Activated T-cell treated with anti-CD3 and anti-CD28 coated beads for 1 hour (primary cell): ENCODE measurements around the gene AXIN1.
"Not testable (repeated sequence)": the region's sequence is repeated elsewhere in the genome, so short reads cannot be mapped to it uniquely, and the experiment has no call there.

Experiments used
- DNase-seq: peaks from one replicate; pipeline ENCODE4 v3.0.0-alpha.2; 2020; ENCODE audit warnings: low read depth

AXIN1 gene

GRCh38 chr16:283033-283805 lies 69.3 kb downstream of the AXIN1 start, which contains the start of gene PDIA2:
Gene PDIA2 (plus strand): TSS chr16:283164. CDS start chr16:283170, 6 bp downstream.
- no peak for DNase-seq

GRCh38 chr16:282491-282890 lies 70.0 kb downstream of the AXIN1 start:
- no peak for DNase-seq

GRCh38 chr16:281660-282255 lies 70.8 kb downstream of the AXIN1 start:
- DNase-seq, result no peak

- DNase-seq, result no peak
Measured at GRCh38 chr16:280991-281659, 71.4 kb downstream of the AXIN1 start.

- no peak for DNase-seq
Measured at GRCh38 chr16:280552-280951, 72.0 kb downstream of the AXIN1 start, which contains the start of gene ARHGDIG. Gene ARHGDIG (plus strand): TSS chr16:280591. CDS start chr16:280681, 90 bp downstream.

GRCh38 chr16:280005-280460 lies 72.5 kb downstream of the AXIN1 start:
- no peak for DNase-seq

GRCh38 chr16:279531-279930 lies 73.0 kb downstream of the AXIN1 start:
- no peak for DNase-seq

- DNase-seq, result no peak
Measured at GRCh38 chr16:278863-279366, 73.6 kb downstream of the AXIN1 start.

GRCh38 chr16:276426-277077 lies 76.0 kb downstream of the AXIN1 start:
- DNase-seq, result no peak

GRCh38 chr16:275786-276232 lies 76.7 kb downstream of the AXIN1 start, which contains the start of gene RGS11:
Gene RGS11 (minus strand): TSS chr16:275944. CDS start chr16:275911, 33 bp downstream.
- DNase-seq, result no peak

GRCh38 chr16:275041-275641 lies 77.4 kb downstream of the AXIN1 start:
- no peak for DNase-seq

GRCh38 chr16:273547-274421 lies 78.7 kb downstream of the AXIN1 start:
- no peak for DNase-seq

- DNase-seq, result no peak
Measured at GRCh38 chr16:272633-273546, 79.6 kb downstream of the AXIN1 start.

GRCh38 chr16:270381-271255 lies 81.9 kb downstream of the AXIN1 start:
- no peak for DNase-seq

GRCh38 chr16:269061-269796 lies 83.3 kb downstream of the AXIN1 start:
- no peak for DNase-seq

GRCh38 chr16:268141-269053 lies 84.1 kb downstream of the AXIN1 start:
- no peak for DNase-seq

GRCh38 chr16:267562-267961 lies 85.0 kb downstream of the AXIN1 start:
- not testable (repeated sequence) for DNase-seq
